GM21717 (cell line): ENCODE data around the gene PDE8B.

Experiments
- ATAC-seq: cut with Tn5 transposase; IDR thresholded peaks from one replicate; pipeline ENCODE4 v1.9.1; 2021; ENCODE audit warnings: mild to moderate bottlenecking, moderate library complexity; ENCODE audit not compliant: unreplicated experiment

Gene PDE8B

GRCh38 chr5:77229887-77230286 lies 19.4 kb downstream of the PDE8B start:
- no peak for ATAC-seq

DNA sequence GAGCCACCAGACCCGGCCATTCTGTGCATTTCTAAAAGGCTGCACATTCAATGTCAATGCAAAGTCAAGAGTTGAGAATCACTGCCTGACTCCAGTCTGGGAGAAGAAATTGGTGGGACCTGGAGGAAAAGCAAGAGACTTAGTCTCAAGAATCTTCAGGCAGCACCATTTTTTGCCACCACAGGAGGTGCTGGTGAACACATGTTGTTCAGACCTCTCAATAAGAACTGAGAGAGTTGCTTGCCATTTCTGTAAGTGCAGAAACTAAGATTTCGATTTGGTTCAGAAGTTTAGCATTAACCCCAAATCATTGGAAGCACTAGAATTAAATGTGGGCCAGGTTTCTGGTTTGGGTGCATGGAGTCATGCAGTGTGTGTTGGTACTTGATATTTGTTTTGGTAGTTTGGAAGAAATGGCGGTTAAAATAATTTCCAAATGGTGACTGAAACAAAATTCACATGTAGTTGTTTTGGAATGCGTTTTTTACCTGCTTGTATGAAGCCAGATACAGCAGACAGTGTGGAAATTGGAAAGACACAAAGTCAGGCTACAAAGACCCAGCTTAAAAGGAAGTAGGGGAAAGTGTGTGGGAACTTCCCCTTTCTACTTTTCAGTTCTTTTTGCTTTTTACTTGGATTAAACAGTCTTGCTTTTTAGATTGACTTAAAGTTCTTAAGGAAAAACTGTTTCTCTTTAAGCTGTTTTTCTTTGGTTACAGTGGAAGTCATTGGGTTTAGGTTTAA lies 20.4 kb downstream of the PDE8B start:
- ATAC-seq: no peak

- ATAC-seq: no peak
Observed at GRCh38 chr5:77231471-77232138, 21.1 kb downstream of the PDE8B start.

GRCh38 chr5:77232574-77233358 lies 22.3 kb downstream of the PDE8B start:
- no peak for ATAC-seq

DNA sequence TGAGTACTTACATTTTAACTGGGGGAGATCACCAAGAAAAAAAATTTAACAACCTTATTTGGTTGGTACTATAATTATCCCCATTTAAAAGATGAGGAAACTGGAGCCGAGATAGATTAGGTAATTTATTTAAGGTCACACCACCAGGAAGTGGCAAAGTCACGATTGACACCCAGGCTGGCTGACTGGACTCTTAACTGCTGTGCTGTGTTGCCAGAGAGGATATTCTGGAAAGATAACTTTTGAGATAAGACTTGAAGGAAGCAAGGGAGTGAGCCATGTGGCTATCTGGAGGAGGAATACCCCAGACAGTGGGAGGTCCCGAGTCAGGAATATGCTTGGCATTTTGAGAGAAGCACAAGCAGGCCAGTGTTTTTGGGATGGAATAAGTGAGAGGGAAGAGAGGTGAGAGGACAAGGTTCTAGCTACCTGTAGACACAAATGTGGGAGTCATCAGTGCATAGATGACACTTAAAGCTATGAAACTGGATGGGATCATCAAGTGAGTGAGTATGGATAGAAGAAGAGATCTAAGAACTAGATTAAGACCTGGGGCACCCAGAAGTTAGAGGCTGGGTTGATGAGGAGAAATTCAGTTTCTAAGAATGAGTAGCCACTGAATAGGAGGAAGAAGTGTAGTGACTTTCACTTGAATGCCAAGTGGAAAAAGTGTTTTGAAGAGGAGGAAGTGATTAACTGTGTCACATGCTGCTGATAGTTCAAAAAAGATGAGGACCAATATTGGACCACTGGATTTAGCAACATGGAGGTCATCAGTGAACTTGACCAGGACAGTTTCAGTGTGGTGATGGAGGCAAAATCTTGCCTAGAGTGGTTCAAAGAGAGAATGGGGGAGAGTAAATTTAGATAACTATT lies 25.6 kb downstream of the PDE8B start:
- no peak for ATAC-seq

- ATAC-seq: no peak
Observed at GRCh38 chr5:77239126-77239741, 28.8 kb downstream of the PDE8B start.

DNA sequence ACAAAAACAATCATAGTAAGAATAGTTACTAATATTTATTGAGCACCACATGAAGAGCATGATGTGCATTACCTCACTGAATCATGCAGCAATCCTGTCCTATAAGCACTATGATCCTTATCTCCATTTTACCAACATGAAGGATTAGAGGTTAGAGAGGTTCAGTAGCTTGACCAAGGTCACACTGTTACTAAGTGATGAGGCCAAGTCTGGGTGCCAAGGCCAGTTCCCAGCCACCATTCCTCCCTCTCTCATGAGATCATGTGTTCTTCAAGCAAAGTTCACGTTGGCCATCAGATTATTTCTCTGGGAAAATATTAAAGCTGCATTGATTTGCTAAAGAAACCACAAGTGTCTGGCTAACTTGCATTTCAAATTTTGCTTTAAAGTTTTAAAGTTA lies 31.0 kb downstream of the PDE8B start:
- no peak for ATAC-seq

DNA sequence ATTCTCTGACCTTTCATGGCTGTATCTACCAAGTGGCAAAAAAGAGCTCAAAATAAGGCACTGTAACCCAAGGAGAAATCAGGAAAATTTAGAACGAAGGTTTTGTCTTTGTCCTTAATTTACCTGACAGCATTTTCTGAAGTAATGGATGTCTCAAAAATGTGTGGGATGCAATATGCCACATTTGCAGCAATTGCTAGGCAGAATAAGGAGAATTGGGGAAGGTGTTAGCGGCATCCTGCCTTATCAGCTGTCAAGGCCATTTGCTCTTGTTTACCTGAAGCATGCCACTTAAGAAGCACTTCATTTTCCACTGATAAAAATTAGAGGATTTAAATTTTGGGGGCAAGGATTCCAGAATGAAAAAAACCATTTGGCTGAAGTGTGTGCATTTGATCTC lies 39.0 kb downstream of the PDE8B start:
- ATAC-seq: no peak

DNA sequence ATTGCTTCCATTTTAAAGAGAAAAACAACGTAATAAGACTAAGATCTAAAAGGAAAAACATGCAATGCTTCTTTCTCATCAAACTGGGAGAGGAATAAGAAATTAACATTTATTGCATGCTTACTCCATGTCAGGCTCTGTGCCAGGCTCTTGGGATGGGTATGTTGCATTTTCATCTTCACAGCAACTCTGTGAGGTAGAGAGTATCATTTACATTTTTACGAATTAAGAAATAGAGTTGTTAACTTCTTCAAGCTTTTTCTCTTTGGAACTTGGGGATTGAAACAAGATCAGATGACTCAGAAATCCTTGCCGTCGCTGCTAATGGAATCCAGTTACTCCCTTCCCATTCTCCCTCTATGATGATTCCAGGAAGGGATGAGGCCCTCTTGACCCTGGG lies 39.5 kb downstream of the PDE8B start:
- no peak for ATAC-seq

GRCh38 chr5:77251921-77252320 lies 41.4 kb downstream of the PDE8B start:
- no peak for ATAC-seq

GRCh38 chr5:77255617-77256016 lies 45.1 kb downstream of the PDE8B start:
- ATAC-seq: no peak

GRCh38 chr5:77256406-77256805 lies 45.9 kb downstream of the PDE8B start:
- no peak for ATAC-seq

GRCh38 chr5:77258652-77259051 lies 48.2 kb downstream of the PDE8B start:
- no peak for ATAC-seq

GRCh38 chr5:77259476-77259875 lies 49.0 kb downstream of the PDE8B start:
- ATAC-seq: no peak

- ATAC-seq: no peak
Observed at GRCh38 chr5:77262697-77263096, 52.2 kb downstream of the PDE8B start.

DNA sequence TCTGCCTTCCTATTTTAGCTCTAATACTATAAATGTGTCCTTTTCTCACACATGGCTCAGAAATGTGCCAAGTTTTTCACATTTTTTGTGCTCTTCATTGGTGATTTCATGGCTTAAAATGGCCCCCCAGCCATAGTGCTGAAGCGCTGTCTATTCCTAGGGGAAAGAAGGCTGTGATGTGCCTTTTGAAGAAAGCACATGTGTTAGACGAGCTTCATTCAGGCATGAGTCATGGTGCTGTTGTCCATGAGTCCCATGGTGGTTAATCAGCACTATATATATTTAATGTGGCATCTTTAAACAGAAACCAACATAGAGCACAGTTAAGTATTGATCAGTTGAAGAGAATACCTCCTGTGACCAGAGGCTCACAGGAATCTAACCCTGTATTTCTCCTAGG lies 55.8 kb downstream of the PDE8B start:
- no peak for ATAC-seq

DNA sequence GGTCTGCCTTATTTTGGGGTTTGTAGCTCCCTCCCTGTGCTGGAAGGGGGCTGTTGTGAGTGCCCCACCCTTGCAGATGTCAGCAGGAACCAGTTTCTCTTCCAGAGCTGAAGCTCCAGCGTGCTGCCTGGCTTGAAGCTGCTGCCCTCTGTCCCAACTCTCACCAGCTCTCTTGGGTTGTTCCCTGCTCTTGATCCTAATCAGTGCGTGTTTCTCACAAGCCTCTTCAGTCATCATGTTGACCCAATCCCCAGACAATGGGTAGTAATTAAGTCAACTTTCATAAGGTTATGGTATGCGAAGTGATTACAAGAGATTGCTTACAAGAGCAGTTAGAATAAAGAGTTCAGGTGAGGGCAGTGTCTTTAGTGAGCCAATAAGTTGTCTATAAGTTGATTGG lies 57.0 kb downstream of the PDE8B start:
- no peak for ATAC-seq

DNA sequence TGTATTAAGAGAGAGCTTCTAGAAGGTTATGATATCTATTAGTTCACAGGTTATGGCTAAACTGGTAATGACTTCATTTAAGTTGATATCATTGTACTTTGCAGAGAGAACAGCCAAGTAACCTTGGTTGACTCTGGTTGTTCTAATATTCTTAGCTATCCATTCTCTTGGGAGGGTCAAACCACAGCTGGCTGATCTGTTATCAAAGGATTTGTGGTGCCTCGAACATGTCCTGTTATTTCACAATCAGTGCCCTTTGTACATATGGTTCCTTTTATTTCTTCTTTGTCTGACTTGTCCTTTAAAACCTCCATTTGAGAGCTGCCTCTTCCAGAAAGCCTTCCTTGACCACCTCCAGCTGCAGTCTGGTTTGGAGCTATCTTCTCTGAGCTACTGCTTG lies 61.7 kb downstream of the PDE8B start:
- no peak for ATAC-seq

GRCh38 chr5:77277759-77278158 lies 67.3 kb downstream of the PDE8B start:
- ATAC-seq: no peak

DNA sequence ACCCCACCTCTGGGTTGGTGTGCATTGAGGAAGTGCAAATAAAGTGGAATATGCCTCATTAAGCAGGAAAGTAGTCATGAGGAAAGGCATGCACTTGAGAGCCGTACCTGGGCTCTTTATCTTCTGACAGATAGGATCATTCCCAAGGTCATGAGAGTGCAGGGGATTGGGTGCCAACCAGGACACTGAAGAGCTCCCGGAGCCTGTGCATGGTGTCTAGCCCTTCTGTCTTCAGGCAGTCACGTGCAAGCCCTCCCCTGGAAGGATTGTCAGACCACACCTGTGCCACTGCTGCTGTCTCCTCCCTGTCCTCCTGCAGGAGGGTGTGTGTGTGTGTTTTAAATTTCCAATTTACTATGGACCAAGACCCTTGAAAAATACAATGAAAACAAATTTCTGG lies 69.6 kb downstream of the PDE8B start:
- ATAC-seq: no peak

DNA sequence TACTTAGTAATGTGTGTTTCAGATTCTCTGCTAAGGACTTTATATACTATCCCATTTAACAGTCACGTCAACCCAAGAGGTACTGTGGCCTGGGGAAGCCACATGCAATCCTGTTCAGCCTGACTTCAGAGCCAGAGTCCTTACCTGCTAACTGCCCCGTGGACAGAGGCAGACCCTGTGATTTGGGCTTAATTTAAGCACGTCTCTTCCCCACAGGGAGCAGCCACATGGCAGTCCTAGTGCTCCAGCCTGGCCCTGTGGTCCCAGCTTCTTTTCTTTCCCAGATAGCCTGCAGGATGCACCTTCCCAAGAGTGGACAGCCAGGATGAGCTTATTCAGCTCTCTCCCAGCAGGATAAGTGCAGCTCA lies 71.5 kb downstream of the PDE8B start:
- ATAC-seq: no peak
